ENCODE measurements around the gene CLCN7. TPM values are rescaled to one million over a fixed set of nuclear protein-coding genes. Genes with fewer than 3 reads are reported as not detected.

CLCN7 gene
- total and polyA plus RNA-seq, 2 donors (not counting 3 experiments of a cell fraction or from before 2014, with no cell fraction given): 59.8 to 94.9 TPM

DNA sequence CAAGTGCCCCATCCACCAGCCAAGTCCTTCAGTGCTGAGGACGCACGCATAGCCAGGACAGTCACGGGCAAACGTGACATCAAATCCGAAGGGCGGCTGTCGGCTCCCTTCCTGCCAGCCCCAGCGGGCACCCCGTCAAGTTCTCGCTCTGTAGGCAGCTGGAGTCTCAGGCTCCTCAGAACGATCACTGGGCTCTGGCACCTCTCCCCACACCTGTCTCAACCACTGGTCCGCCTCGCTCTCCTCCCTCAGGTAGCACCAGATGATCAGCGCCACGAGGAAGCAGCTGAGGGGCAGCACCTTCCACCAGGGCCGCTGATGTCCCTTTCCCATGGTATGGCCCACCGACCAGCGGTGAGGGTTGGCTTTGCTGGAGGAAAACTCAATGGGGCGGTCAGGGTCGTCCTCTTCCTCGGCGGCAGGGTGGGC is 54.7 kb downstream of the CLCN7 start:
- peak overlapping the region; percentile 44 to 80 (median 68) for H3K4me3 ChIP-seq (replicated peaks in 1 of 3; ENCODE audit: insufficient read depth in 1 of 3, low read depth in 1 of 3, low read length in 3 of 3)
- peak overlapping the region; percentile 79 for H3K9ac ChIP-seq (replicated peaks; ENCODE audit: extremely low read depth, insufficient read depth, low read length)
- no peaks in the 10 kb centered on the region for H3K9me1 ChIP-seq (replicated peaks; ENCODE audit: control insufficient read depth, extremely low read depth, insufficient read depth, low read length)
- FAIRE-seq (no peak), DNase-seq (ENCODE audit: low read depth, low spot score) (no peak)
- no peaks in the 10 kb centered on the region for H3K27me3 ChIP-seq (ENCODE audit: control insufficient read depth in 2 of 2, insufficient read depth in 2 of 2, low read length in 2 of 2)
- ChIA-PET CTCF (interaction anchor here (0.7 to 1.6 kb wide), 5 partner anchors 9 to 286 kb away, joined by 3 read pairs; partner anchors contain the start of gene MAPK8IP3), POLR2A (interaction anchor here (1.0 to 1.6 kb wide), 3 partner anchors 361 to 545 kb away, joined by 3 to 6 read pairs (median 3); partner anchors contain the start of genes NUBP2, RPS2 and SPSB3)
- dilution Hi-C loops (cut with MboI; ENCODE audit: extremely low pct_ligation_motif_present, low sequenced_read_pairs) (no loop called here), intact Hi-C loops (cut with micrococcal nuclease) (loop anchor here (2.0 to 10.0 kb wide), 4 partner anchors 55 to 362 kb away; partner anchors contain the start of genes CLCN7, CRAMP1, IFT140 and MAPK8IP3)
- H3K79me2 ChIP-seq (ENCODE audit: control insufficient read depth, insufficient read depth, low read length): peaks cover 19% of the 10 kb centered on the region
- TF ChIP-seq, protein P1, sequence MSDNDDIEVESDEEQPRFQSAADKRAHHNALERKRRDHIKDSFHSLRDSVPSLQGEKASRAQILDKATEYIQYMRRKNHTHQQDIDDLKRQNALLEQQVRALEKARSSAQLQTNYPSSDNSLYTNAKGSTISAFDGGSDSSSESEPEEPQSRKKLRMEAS (IDR thresholded peaks at IDR 0.05; ENCODE audit: insufficient read depth, insufficient read length): no peak
- TF ChIP-seq FOS (IDR thresholded peaks at IDR 0.05; ENCODE audit: borderline replicate concordance, insufficient read depth, low read length) (no peak), EZH2 (IDR thresholded peaks at IDR 0.05; ENCODE audit: borderline replicate concordance, low read depth, low read length, severe bottlenecking) (no peak), POLR2A (IDR thresholded peaks at IDR 0.05; ENCODE audit: low read depth, low read length) (no peak), GATA2 (IDR thresholded peaks at IDR 0.05; ENCODE audit: insufficient read depth, insufficient read length, low read depth, low read length) (no peak), POLR2AphosphoS5 (IDR thresholded peaks at IDR 0.05; ENCODE audit: insufficient read depth, low read depth, low read length) (no peak), JUN (IDR thresholded peaks at IDR 0.05; ENCODE audit: borderline replicate concordance, insufficient read depth, insufficient read length, low read depth) (no peak), MYC (IDR thresholded peaks at IDR 0.05; ENCODE audit: low read depth, low read length) (no peak)
- TF ChIP-seq, protein P2, sequence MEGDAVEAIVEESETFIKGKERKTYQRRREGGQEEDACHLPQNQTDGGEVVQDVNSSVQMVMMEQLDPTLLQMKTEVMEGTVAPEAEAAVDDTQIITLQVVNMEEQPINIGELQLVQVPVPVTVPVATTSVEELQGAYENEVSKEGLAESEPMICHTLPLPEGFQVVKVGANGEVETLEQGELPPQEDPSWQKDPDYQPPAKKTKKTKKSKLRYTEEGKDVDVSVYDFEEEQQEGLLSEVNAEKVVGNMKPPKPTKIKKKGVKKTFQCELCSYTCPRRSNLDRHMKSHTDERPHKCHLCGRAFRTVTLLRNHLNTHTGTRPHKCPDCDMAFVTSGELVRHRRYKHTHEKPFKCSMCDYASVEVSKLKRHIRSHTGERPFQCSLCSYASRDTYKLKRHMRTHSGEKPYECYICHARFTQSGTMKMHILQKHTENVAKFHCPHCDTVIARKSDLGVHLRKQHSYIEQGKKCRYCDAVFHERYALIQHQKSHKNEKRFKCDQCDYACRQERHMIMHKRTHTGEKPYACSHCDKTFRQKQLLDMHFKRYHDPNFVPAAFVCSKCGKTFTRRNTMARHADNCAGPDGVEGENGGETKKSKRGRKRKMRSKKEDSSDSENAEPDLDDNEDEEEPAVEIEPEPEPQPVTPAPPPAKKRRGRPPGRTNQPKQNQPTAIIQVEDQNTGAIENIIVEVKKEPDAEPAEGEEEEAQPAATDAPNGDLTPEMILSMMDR (IDR thresholded peaks at IDR 0.05; ENCODE audit: extremely low read depth in 1 of 2, insufficient read depth in 1 of 2, low read depth in 1 of 2, low read length in 2 of 2): no peak
- H4K20me1 ChIP-seq (replicated peaks; ENCODE audit: control insufficient read depth, extremely low read depth, insufficient read depth, low read length): no peaks in the 10 kb centered on the region
- no peaks in the 10 kb centered on the region for H3K9me3 ChIP-seq (replicated peaks; ENCODE audit: control insufficient read depth, insufficient read depth, low read length)
- H3K36me3 ChIP-seq (ENCODE audit: control insufficient read depth in 2 of 2, extremely low read depth in 1 of 2, insufficient read depth in 2 of 2, low read length in 2 of 2): no peaks in the 10 kb centered on the region
- BruUV-seq (replicated peaks): TSS peak; percentile 75
- peak overlapping the region; percentile 2 for H2AFZ ChIP-seq (ENCODE audit: low read depth, low read length)
- H3K4me2 ChIP-seq (ENCODE audit: insufficient read depth, low read length): peak overlapping the region; percentile 86
- peak overlapping the region; percentile 56 for H3K27ac ChIP-seq (ENCODE audit: insufficient read depth, low read depth, low read length)
- H3K4me1 ChIP-seq (ENCODE audit: control insufficient read depth, extremely low read depth, insufficient read depth, low read length): peaks cover 9% of the 10 kb centered on the region
